Medulla oblongata (tissue), 1 donor: ENCODE data around the gene CLN6.
"Not testable (repeated sequence)": the region's sequence is repeated elsewhere in the genome, so short reads cannot be mapped to it uniquely, and the experiment has no call there.

Experiments
- DNase-seq: peaks from one replicate; pipeline ENCODE4 v3.0.0-alpha.2; 2015; ENCODE audit errors: extremely low spot score

Gene CLN6

DNA sequence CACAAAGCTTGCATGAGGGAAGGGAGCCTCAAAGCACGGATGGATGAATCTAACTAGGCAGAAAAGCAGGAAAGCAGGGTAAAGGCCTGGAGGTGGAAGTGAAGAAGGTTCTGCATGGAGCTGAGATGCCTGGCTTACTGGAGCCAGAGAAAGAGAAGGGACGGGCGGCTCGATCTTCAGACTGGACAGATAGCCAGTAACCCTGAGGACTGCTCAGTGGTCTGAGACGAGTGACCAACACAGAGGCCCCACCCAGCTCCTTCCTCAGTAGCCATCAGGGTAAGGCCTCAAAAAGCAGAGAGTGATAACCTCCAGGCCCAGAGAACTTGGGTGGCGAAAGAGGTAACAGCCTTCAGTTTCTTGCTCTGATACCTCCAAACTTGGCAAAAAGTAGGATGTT is 6.4 kb downstream of the CLN6 start:
- no peak for DNase-seq

DNA sequence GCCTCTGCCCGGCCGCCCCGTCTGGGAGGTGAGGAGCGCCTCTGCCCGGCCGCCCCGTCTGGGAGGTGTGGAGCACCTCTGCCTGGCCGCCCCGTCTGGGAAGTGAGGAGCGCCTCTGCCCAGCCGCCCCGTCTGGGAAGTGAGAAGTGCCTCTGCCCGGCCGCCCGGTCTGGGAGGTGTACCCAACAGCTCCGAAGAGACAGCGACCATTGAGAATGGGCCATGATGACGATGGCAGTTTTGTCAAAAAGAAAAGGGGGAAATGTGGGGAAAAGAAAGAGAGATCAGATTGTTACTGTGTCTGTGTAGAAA is 7.1 kb downstream of the CLN6 start:
- not testable (repeated sequence) for DNase-seq

DNA sequence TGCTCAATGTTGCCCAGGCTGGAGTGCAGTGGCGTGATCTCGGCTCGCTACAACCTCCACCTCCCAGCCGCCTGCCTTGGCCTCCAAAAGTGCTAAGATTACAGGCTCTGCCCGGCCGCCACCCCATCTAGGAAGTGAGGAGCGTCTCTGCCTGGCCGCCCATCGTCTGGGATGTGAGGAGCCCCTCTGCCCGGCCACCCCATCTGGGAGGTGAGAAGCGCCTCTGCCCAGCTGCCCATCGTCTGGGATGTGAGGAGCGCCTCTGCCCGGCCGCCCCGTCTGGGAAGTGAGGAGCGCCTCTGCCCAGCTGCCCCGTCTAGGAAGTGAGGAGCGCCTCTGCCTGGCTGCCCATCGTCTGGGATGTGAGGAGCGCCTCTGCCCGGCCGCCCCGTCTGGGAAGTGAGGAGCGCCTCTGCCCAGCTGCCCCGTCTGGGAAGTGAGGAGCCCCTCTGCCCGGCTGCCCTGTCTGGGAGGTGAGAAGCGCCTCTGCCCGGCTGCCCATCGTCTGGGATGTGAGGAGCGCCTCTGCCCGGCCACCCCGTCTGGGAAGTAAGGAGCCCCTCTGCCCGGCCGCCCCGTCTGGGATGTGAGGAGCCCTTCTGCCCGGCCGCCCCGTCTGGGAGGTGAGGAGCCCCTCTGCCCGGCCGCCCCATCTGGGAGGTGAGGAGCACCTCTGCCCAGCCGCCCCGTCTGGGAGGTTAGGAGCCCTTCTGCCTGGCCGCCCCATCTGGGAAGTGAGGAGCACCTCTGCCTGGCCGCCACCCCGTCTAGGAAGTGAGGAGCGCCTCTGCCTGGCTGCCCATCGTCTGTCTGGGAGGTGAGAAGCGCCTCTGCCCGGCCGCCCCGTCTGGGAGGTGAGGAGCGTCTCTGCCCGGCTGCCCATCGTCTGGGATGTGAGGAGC is 7.7 kb downstream of the CLN6 start:
- DNase-seq: not testable (repeated sequence)

GRCh38 chr15:68220967-68221366 is 8.6 kb downstream of the CLN6 start:
- DNase-seq: no peak

- no peak for DNase-seq
These were observed 9.0 kb downstream of the CLN6 start for GRCh38 chr15:68220489-68220888.

DNA sequence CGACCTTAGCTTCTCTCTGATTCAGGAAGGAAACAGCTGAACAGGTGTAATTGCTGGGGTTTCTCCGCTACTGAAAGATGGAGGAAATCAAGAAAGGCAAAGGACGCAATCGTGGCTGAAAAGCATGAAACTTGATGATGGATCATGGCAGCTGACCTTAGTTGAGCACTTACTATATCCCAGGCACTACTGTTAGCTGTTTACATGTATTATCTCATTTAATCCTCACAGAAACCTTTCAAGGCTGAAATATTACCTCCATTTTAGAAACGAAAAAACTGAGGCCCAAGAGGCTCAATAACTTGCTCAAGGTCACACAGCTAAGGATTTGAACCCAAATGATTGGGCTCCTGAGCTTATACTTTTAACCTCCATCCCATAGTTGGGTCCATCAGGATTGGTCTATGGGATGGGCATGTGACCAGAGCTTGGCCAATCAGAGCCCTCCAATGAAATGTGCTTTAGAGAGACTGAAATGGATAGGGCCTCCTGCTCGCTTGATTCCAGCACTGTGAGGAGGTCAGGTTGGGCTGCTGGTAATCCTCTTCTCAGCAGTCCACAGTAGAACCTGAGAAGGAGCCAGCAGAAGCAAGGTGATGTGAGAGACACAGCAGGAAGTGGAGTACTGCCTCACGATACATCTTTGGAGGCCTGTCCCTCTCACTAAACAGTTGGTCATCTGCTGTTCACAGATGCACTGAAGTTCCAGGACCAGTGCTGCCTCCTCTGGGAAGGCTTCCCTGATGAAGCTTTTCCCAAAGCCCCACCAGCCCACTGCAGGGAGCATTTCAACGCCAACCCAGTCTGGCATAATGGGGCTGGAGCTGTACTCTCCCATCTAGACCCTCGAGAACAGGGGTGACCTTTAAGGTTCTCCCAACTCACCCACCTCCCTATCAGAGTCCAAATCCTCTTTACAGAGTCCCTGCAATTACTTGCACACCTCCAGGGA is 10.4 kb downstream of the CLN6 start:
- DNase-seq: no peak

DNA sequence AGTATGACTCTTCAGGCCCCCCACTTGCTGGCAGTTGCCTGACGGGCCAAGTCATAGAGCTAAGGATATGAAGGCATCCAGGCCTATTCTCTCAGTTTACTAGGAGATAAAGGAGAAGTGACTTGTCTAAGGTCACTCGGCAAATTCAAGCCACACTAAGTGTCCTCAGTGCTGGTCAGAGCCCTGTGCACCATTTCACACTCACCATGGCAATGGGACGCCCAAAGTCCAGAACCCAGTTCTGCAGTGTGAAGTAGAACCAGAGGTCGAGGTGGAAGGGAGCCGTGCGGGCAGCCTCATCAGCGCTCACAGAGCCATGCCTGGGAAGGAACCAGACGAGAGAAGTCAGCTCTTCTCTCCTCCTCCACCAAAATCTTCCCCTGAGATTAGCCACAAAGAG is 11.2 kb downstream of the CLN6 start:
- DNase-seq: no peak

- no peak for DNase-seq
These were observed 12.2 kb downstream of the CLN6 start for GRCh38 chr15:68217341-68217740.

- DNase-seq: no peak
These were observed 14.7 kb downstream of the CLN6 start for GRCh38 chr15:68214838-68215254.

DNA sequence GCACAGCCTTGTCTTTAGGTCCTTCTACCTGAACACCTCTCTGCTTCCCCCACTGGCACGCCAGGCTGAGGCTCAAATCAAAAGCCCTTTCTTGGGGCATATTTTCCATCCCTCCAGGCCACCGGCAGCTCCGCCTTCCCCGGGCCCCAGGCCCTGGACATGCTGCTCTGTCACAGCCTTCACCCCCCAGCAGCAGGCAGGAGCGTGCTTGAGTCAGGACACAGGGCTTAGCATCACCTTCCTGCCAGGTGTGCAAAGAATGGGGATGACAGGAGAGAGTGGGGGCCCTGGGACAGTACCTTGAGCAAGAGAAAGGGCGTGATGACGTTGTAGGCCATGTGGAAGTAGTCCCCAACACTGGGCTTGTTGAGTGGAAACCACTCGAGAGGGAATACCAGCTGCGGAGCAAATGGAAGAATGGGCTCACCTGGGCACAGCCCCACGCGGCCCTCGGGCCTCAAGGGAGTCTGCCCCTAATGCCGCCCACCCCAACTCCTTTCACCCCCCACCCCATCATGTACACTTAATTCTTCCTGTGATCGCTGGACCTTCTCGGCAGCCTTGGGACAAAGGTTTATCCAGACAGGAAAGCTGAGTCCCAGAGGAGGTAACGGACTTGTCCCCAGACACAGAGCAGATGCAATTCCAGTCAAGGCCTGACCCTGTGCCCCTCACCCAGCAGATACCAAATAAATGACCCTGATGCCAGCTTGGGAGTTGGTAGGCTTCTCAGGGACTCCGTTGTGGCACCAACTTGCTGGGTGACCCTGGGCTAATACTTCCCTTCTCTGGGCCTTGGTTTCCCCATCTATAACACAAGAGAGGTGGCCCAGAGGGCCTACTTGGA is 15.3 kb downstream of the CLN6 start:
- no peak for DNase-seq

- DNase-seq: not testable (repeated sequence)
These were observed 16.1 kb downstream of the CLN6 start for GRCh38 chr15:68213491-68213845.

- no peak for DNase-seq
These were observed 17.7 kb downstream of the CLN6 start for GRCh38 chr15:68211656-68212320.

GRCh38 chr15:68210821-68211655 is 18.5 kb downstream of the CLN6 start:
- peak; percentile 86 for DNase-seq

- DNase-seq: no peak
These were observed 19.1 kb downstream of the CLN6 start for GRCh38 chr15:68210409-68210756.

DNA sequence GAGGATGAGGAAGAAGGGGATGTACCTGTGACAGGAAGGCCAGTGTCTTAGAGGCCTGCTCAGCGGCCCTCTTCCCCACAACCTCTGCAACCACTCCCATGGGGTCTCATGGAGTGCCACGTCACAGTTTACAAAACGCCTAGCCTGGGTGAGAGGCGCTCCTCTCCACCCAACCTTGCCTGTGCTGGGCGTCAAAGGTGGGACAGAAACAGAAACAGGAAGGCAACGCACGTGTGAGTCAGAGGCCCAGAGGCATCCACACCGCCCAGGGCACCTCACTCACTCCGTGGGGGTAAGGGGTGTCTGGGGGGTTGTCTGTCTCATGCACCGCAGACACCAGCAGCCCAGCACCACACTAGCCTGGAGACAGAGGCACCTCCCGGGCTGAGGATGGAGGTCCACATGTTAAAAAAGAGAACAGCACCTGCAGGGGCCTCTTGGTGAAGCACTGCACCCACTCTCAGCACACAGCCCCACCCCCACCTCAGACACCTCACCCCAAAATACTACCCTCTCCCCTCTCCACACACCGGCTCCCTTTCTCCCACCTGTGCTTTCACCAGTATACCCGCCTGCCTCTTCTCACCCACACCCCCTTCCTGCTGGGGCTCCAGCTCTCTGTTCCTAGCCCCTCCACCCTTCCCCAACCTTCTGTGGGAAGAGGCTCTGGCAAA is 19.7 kb downstream of the CLN6 start:
- no peak for DNase-seq

- DNase-seq: no peak
These were observed 20.3 kb downstream of the CLN6 start for GRCh38 chr15:68209272-68209671.

DNA sequence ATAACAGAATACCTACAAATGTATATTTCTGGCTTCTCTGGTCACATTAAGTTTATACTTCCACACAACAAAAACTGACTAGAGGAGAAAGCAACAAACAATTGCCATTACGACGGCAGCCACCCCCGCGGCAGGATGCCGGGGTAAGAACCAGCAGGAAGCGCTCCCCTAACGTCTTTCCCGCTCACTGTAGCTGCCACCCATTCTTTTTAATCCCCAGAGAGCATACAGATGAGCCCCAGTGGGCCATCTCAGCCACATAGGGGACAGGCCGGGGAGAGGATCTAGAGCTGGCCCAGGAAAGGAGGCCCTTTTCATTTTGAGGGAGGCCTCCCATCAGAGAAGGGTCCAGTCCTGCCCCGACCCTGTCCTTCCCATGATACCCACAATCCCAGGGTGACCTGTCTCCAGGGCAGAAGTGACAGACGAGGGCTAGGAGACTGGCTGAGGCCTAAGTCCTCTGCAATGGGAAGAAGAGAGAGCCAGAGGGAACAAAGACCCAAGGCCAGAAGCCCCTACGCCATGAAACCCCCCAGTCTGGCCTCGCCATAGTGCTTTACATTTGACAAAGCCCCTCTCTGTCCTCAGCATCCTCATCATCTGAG is 20.8 kb downstream of the CLN6 start:
- no peak for DNase-seq

- DNase-seq: no peak
These were observed 21.4 kb downstream of the CLN6 start for GRCh38 chr15:68208136-68208535.

- DNase-seq: no peak
These were observed 22.2 kb downstream of the CLN6 start for GRCh38 chr15:68207176-68207935.
